GOT3 (cell line): ENCODE measurements around the gene SH3RF2.

ENCODE experiments used
- DNase-seq: peaks from one replicate; lab custom pipeline; 2025; ENCODE audit warnings: mixed read lengths; lab: John Stamatoyannopoulos, UW

SH3RF2 gene

GRCh38 chr5:145922059-145922458, 14.3 kb upstream of the SH3RF2 start:
- no peak for DNase-seq

- DNase-seq = no peak
These were observed 13.0 kb upstream of the SH3RF2 start for GRCh38 chr5:145923405-145923804.

GRCh38 chr5:145924849-145925248, 11.5 kb upstream of the SH3RF2 start:
- no peak for DNase-seq

GRCh38 chr5:145925353-145925752, 11.0 kb upstream of the SH3RF2 start:
- no peak for DNase-seq

GRCh38 chr5:145925803-145926202, 10.6 kb upstream of the SH3RF2 start:
- DNase-seq = no peak

- DNase-seq = no peak
These were observed 4.7 kb upstream of the SH3RF2 start for GRCh38 chr5:145931718-145932117.

- DNase-seq = no peak
These were observed 2.1 kb upstream of the SH3RF2 start for GRCh38 chr5:145934276-145934675.

- no peak for DNase-seq
These were observed 1.3 kb downstream of the SH3RF2 start for GRCh38 chr5:145937432-145938250.

GRCh38 chr5:145938776-145939539, 2.6 kb downstream of the SH3RF2 start:
- DNase-seq = no peak

- no peak for DNase-seq
These were observed 3.2 kb downstream of the SH3RF2 start for GRCh38 chr5:145939540-145940065.

GRCh38 chr5:145941096-145941447, 4.7 kb downstream of the SH3RF2 start:
- DNase-seq = no peak

GRCh38 chr5:145941448-145942130, 5.2 kb downstream of the SH3RF2 start:
- no peak for DNase-seq

GRCh38 chr5:145942201-145942600, 5.8 kb downstream of the SH3RF2 start:
- no peak for DNase-seq

GRCh38 chr5:145942749-145943148, 6.4 kb downstream of the SH3RF2 start:
- no peak for DNase-seq

GRCh38 chr5:145943674-145944121, 7.3 kb downstream of the SH3RF2 start:
- no peak for DNase-seq

GRCh38 chr5:145944328-145944727, 8.0 kb downstream of the SH3RF2 start:
- DNase-seq = no peak

GRCh38 chr5:145945620-145946111, 9.3 kb downstream of the SH3RF2 start:
- no peak for DNase-seq

- DNase-seq = no peak
These were observed 9.9 kb downstream of the SH3RF2 start for GRCh38 chr5:145946112-145946861.

GRCh38 chr5:145947581-145947980, 11.2 kb downstream of the SH3RF2 start:
- no peak for DNase-seq

- DNase-seq = no peak
These were observed 11.7 kb downstream of the SH3RF2 start for GRCh38 chr5:145948047-145948446.

- no peak for DNase-seq
These were observed 12.5 kb downstream of the SH3RF2 start for GRCh38 chr5:145948921-145949320.

GRCh38 chr5:145949474-145949873, 13.1 kb downstream of the SH3RF2 start:
- DNase-seq = no peak
